A549 (cell line): ENCODE measurements around the gene PVRIG.
"Not testable (repeated sequence)": the region's sequence is repeated elsewhere in the genome, so short reads cannot be mapped to it uniquely, and the experiment has no call there.

Experiments used
- ATOH8 ChIP-seq: fragments of 250-450 bp; sonication (Bioruptor Pico); IDR thresholded peaks from 2 replicates; pipeline ENCODE4 v1.5.0; 2020; ENCODE audit warnings: low read depth, mild to moderate bottlenecking, moderate library complexity
- CTCF ChIP-seq: fragments of >200 bp; sonication (Bioruptor Twin); formaldehyde crosslinking; IDR thresholded peaks from 3 replicates; pipeline ENCODE4 v1.5.1; 2016
- HMGXB4 ChIP-seq: fragments of 250-450 bp; sonication (Bioruptor Pico); IDR thresholded peaks from 2 replicates; pipeline ENCODE4 v1.5.0; 2021; ENCODE audit warnings: mild to moderate bottlenecking, moderate library complexity, borderline replicate concordance
- POLR2A ChIP-seq: IDR thresholded peaks from 2 replicates; pipeline ENCODE4 v1.6.1; 2012; ENCODE audit warnings: mild to moderate bottlenecking, low read length
- RAD21 ChIP-seq, 2 experiments: fragments of >200 bp in 1 of 2; sonication (Bioruptor Twin) in 1 of 2; formaldehyde crosslinking in 1 of 2; IDR thresholded peaks in 1 of 2; conservative IDR thresholded peaks in 1 of 2; 2 replicates in 1 of 2; 3 replicates in 1 of 2; pipeline ENCODE4 v1.6.1; 2012 to 2018; ENCODE audit warnings: inconsistent platforms in 1 of 2
- USF2 ChIP-seq: fragments of 450-650 bp; IDR thresholded peaks from 2 replicates; pipeline ENCODE4 v1.6.1; 2014; ENCODE audit warnings: antibody characterized with exemption

- TF ChIP-seq POLR2A; USF2; ATOH8 (CRISPR knock-in tag); HMGXB4 (CRISPR knock-in tag); CTCF; RAD21 (conservative IDR thresholded peaks at IDR 0.05 in 1 of 2, IDR thresholded peaks at IDR 0.05 in 1 of 2): not testable (repeated sequence)
Observed at GRCh38 chr7:100264223-100264622, 44.5 kb downstream of the PVRIG start.
